Gastroesophageal sphincter (tissue), 3 donors: ENCODE results near the gene MRAP2.

Experiments
- POLR2A ChIP-seq, 2 donors: fragments of 450-650 bp; IDR thresholded peaks; one replicate each; pipeline ENCODE4 v1.6.1; 2017; ENCODE audit warnings: antibody characterized with exemption in 2 of 2, mild to moderate bottlenecking in 2 of 2, moderate library complexity in 1 of 2
- POLR2AphosphoS5 ChIP-seq: sonication (generic); formaldehyde crosslinking; IDR thresholded peaks from one replicate; pipeline ENCODE4 v1.6.1; 2017; ENCODE audit warnings: antibody characterized with exemption
- TF ChIP-seq, protein P1 (sequence below), 4 experiments: fragments of 200-600 bp in 2 of 4; fragments of 450-650 bp in 2 of 4; sonication (generic) in 1 of 4; IDR thresholded peaks; one replicate each; pipeline ENCODE4 v1.5.1; 2017 to 2019; ENCODE audit warnings: antibody characterized with exemption in 4 of 4, mild to moderate bottlenecking in 2 of 4, moderate library complexity in 2 of 4

DNA sequence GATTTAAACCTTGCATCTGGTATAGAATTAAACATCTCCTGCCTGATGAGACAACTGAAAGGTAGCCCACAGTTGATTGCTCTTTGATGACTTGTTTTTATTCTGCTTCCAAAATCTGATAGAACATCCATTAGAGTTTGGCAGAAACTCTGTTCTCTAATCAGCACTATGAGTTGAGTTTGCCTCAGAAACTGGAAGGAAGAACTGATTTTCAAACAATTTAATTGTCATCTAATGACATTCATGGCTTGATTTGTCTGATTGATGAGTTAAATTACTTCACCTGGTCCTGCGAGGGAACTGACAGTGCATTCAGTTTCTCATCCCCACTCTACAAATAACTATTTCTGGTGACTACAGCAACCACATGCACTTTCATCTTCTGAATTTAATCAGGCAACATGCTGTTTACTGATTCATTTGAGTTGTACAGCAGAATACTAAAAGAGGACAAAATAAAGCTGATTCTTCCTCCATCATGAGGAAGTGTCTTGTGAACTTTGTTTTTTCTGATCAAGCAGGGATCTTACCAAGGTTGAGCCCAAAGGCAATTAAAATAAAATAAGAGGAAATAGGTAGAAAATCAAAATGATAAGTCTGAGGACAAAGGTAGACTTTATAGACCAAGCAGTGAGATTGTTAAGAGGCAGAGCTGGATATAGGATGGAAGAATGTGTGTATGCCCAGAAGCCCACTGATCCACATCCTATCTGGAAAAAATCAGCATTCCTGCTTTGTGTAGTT is 15.7 kb upstream of the MRAP2 start:
- no peak for TF ChIP-seq POLR2AphosphoS5
- TF ChIP-seq, protein P1, sequence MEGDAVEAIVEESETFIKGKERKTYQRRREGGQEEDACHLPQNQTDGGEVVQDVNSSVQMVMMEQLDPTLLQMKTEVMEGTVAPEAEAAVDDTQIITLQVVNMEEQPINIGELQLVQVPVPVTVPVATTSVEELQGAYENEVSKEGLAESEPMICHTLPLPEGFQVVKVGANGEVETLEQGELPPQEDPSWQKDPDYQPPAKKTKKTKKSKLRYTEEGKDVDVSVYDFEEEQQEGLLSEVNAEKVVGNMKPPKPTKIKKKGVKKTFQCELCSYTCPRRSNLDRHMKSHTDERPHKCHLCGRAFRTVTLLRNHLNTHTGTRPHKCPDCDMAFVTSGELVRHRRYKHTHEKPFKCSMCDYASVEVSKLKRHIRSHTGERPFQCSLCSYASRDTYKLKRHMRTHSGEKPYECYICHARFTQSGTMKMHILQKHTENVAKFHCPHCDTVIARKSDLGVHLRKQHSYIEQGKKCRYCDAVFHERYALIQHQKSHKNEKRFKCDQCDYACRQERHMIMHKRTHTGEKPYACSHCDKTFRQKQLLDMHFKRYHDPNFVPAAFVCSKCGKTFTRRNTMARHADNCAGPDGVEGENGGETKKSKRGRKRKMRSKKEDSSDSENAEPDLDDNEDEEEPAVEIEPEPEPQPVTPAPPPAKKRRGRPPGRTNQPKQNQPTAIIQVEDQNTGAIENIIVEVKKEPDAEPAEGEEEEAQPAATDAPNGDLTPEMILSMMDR (IDR thresholded peaks at IDR 0.05) = no peak
- no peak for TF ChIP-seq POLR2A (IDR thresholded peaks at IDR 0.05)
